Stimulated activated CD4-positive, alpha-beta T cell treated with anti-CD3 and anti-CD28 coated beads, Interleukin-1b, Interleukin-23, amount 100 ng/mL, for 4 hours (primary cell): Measurements from ENCODE around the gene SPINDOC.
"Not testable (repeated sequence)": the region's sequence is repeated elsewhere in the genome, so short reads cannot be mapped to it uniquely, and the experiment has no call there.

Experiments
- DNase-seq, 2 donors: peaks; one replicate each; pipeline ENCODE4 v3.0.0-alpha.2; 2020; ENCODE audit warnings: low read depth in 2 of 2

The SPINDOC gene, protein sequence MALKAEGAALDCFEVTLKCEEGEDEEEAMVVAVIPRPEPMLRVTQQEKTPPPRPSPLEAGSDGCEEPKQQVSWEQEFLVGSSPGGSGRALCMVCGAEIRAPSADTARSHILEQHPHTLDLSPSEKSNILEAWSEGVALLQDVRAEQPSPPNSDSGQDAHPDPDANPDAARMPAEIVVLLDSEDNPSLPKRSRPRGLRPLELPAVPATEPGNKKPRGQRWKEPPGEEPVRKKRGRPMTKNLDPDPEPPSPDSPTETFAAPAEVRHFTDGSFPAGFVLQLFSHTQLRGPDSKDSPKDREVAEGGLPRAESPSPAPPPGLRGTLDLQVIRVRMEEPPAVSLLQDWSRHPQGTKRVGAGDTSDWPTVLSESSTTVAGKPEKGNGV

DNA sequence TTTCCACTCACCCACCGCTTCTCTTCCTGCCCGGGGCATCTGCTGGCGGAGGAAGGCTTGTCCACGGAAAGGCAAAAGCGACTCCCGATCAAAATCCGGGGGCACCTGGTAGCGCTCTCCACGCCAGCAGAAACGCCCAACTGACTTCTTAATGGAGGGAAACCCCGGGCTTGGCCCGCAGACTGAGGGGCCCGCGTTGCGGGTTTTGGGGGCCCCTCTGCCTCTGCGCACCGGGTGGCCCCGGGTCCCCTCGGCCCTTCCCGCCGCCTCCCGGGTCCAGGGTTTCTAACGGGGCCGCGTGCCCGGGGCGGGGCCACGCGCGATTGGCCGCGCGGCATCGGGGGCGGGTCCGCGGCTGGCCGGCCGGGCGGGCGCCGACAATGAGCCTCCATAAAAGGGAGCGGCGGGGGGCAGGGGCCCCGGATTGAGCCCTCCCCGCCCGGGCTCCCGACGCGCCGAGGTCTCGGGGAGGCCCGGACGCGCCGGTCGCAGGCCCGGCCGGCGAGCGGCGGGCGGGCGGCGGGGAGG, at the start of gene SPINDOC:
SPINDOC (plus strand) TSS at position 422 of the 528 bp plus-strand sequence. CDS start 231 bp downstream, outside the sequence.
- peak; percentile 28 to 68 for DNase-seq

DNA sequence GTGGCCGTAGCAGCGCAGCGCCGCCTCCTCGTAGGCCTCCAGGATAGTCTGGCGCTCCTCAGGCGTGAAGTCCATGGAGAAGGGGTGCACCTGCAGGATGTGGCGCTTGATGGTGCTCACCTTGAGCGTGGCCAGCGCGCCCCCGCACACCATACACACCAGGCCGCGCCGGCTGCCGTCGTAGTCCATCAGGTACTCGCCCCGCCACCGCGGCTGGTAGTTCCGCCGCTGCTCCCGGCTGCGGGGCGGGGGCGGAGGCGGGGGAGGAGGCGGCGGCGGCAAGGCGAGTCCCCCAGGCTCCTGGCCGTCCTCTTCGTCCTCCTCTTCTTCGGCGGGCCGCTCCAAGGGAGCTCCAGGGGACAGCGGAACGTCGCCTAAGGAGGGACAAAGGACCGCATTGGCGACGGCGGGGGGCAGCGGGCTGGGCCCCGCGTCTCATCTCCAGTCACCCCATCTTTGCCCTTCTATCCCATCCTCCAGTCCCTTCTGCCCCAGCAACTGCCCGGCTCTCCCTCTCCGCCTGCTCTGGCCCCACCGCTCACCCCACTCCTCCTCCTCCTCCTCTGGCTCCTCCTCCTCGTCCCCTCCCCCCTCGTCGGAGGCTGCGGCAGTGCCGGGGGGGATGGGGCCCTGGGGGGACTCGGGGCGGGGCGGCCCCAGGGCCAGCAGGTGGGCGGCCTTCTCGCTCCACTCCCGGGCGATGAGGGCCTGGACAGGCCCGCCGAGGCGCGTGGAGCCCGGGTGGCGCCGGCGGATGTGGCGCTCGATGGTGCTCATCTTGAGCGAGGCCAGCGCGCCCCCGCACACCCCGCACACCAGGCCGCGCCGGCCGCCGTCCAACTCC, 49.5 kb upstream of the SPINDOC start:
- DNase-seq, result no peak

DNA sequence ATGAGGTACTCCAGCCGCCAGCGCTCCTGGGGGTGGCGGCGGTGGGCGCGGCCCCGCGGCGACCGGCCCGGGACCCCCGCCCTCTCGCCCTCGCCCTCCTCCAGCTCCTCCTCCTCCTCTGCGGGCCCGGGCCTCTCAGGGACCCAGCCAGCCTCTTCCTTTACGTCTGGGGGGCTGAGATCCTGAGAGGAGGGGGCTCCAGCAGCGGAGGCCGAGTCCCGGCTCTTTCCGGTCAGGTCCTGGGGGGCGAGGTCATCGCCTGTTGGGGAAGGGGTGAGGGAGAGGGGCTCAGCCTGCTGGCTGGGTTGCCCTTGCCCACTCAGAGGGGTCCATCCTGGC, 48.9 kb upstream of the SPINDOC start:
- DNase-seq, result no peak

GRCh38 chr11:63764679-63765647, 48.3 kb upstream of the SPINDOC start:
- DNase-seq, result no peak

- DNase-seq, result no peak
Measured at GRCh38 chr11:63765688-63766241, 47.5 kb upstream of the SPINDOC start.

DNA sequence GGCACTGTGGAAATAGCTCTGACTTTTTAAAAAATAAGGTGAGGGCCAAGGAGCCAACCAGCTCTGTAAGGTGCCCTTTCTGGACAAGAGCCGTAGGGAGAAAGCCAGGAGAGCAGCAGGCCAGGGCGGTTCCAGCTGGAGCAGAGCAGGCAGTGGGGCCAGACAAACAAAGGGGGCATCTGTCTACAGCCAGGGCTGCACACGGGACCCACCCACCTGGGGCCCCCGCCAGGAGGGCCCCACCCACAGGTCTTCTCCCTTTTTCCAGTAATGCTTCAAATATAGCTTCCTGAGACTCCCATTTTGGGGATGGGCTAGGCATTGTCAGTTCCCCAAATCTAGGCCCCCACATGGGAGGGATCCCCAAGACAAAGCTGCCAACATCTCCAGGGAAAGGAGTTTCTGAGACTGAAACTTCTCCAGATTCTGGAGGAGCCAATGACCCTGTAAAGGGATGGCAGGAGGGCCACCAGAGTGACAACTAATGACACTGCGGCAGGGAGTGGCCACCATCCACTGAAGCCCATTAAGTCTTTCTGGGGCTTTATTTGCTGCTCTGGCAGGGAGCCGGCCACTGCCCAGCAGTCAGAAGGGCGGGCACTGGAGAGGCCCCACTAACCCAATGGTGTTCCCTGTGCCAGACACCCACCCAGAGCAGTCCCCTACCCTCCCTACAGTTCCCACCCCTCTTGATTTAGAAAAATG, 46.6 kb upstream of the SPINDOC start:
- no peak for DNase-seq

- no peak for DNase-seq
Measured at GRCh38 chr11:63767267-63767564, 46.0 kb upstream of the SPINDOC start.

DNA sequence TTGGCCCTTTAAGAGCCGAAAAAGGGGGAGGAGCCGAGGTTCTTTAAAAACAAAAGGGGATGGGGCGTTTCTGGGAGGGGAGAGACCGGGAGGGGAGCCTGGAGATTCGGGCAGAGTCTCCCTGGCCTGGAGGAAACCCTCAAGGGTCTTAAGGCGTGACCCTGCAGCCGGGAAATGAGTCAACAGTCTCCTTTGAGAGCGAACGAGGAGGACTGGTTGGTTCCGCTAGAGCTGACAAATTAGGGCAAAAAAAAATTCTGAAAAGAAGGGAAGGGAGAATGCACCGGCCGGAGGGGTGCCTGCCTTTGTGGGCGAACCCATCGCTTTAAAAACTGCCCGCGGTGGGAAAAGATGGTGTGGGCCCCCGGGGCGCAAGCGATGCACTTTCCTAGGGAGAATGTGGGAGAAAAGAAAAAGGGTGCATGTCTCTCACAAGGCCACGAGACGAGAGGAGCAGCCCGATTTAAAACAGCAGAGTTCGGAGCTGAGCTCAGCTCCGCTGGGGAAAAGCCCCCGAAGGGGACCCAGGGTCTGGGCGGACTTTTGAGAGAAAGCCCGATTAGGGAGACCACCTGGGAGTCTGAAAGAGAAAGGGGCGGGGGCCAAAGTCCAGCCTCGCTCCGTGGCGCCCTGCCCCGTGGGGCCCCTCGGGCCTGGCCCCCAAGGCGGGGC, 45.6 kb upstream of the SPINDOC start:
- no peak for DNase-seq

DNA sequence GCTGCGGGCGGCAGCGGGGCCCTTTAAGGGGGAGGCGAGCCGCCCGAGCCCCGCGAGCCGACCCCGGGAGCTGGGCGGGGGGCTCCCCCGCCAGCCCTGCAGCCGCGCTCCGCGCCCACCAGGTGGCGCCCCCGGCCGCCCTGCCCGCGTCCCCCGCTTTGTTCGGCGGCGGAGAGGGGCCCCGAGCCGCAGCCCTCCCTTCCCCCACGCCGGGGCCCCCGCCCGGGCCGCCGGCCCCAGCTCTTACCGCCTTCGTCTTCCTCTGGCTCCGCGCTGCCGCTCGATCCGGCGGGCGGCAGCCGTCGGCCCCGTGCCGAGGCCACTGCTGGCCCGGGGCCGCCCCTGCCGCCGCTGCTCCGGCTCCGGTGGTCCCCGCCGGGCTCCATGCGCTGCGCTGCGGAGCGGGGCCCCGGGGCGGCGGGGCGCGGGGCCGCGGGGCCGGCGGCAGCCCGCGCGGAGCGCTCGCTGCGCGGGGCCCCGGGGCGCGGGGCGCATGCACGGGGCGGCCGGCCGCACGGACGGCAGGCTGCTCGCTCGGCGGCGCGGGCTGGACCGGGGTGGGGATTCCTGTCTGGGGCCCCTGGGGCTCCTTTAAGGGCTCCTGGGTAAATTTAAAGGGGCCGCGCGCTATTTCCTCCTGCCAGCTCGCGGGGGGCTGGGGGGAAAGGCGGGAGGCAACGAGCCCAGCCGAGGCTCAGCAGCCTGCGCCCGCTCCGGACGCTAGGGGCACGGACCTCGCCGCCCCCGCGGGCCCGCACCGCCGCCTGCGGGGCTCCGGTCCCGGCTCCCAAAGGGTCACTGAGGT, 44.8 kb upstream of the SPINDOC start, which contains the start of gene ZFTA:
ZFTA (minus strand) TSS at position 539 of the 805 bp plus-strand sequence; CDS start at position 386, 153 bp downstream.
- DNase-seq, result peak; percentile 51 to 66

DNA sequence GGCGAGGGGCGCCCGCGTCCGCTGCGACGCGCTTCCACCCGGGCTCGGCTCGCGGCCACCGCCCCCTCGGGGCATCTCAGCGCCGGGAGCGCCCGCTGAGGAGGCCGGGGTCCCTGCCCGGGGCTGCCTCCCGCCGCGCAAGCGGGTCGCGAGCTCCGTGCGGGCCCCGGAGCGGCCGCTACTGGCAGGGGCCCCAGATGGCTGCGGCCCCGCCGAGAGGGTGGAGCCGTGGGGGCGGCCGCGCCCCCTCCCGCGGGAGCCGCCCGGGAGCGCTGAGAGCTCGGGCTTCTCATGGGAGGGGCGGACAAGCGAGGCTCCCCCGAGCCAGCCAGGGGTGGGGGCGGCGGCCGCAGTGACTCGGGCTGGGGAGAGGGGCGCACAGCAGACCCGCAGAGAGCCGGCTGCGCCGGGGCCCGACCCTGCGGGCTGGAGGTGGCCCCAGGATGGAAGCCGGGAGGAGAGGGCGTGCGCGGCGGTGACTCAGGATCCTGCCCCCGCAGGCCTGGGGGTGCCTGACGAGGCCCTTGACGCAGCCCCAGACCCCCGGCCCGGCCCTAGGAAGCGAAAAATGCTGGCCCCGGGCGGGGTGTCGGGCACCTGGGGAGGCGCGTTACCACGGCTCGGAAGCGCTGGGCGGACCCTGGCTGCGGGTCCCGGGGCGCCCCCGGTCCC, 44.1 kb upstream of the SPINDOC start:
- DNase-seq, result peak in 1 of 2 donors; percentile 37

DNA sequence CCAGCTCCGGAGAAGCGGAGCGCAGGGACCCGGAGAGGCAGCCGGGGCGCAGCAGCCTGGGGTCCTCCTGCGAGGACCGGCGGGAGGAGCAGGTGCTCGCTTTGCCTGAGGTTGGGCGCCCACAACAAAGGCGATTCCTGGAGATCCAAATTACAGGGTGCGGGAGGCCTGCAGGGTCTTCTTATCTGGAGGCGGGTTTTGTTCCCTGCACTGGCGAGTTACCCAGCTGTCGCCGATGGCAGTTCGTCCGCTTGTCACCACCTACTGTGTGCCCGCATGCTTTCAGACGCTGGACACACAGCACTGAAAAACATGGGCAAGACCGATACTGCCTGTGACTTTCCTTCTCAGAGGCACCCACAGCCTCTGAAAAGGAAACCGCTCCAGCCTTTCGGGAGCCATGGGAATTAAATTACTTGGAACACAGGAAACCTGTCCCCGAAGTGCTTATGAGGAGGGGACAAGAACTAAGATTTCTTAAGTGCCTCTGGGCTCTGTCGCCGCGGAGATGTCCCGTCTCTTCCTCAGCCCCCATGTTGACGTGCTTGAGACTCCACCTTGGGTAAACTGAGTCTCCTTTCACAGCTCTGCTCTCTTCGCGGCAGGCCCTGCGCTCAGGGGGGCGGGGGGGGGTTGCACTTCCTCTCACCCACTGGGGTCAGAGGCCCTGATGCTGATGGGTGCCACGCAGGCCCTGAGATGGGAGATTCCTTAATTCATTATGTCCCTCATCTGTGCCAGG, 43.4 kb upstream of the SPINDOC start:
- DNase-seq, result no peak

DNA sequence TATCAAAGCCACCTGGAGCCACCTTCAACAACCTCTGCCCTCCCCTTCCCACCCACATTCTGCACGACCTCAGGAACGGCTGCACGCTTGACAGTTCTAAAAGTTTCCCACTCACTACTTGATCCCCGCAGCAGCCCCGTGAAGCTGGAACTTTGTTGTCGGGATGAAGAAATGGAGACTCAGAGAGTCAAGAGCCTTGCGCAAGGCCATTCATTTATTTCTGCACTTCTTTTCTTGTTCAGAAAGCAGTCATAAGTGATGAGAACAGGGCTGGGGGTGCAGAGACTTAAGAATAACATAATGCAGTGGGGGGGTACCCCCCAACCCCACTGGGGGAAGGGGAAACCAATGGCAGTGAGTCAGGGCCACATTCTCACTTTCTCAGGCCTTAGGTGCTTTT, 42.5 kb upstream of the SPINDOC start:
- no peak for DNase-seq

- DNase-seq, result not testable (repeated sequence)
Measured at GRCh38 chr11:63771741-63772318, 41.4 kb upstream of the SPINDOC start.

DNA sequence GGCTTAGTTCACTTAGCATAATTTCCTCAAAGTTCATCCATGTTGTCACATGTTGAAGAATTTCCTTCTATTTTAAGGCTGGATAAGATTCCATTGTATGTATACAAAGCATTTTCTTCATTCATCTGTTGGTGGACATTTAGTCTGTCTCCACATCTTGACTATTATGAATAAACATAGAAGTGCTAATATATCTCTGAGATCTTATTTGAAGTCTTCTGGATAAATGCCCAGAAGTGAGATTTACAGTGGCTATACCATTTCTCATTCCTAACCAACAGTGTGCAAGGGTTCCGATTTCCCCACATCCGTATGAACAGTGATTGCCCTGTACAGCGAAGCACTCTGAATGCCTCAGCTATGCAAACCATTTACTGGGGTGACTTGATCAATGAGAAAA, 38.1 kb upstream of the SPINDOC start:
- no peak for DNase-seq

DNA sequence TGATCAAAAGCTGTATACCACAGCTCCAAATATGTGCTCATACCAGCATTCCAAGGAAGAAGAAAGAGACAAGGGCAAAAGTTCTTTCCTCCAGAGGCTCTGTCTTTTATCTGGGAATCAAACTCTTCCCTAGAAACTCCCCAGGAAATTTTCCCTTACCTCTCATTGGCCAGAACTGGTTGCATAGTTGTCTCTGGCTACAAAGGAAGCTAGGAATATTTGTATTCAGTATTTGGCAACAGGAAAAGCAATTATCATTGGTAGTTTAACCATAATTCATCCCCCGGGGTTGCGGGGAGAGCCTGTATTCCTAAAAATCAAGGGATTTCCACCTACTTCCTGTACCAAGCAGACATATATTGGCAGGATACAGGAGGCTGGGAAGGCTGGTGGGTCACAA, 34.2 kb upstream of the SPINDOC start:
- no peak for DNase-seq

DNA sequence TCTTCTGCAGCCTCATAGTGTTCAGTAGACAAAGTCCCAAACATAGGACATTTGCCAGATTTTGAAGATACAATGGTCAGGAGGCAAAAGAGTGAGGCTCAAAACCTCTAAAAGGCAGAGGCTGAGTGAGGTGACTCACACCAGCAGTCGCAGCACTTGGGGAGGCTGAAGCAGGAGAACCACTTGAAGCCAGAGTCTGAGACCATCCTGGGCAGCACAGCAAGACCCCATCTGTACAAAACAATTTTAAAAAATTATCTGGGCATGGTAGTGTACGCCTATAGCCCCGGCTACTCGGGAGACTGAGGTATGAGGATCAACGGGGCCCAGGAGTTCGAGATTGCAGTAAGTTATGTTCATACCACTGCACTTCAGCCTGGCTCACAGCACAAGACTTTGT, 30.5 kb upstream of the SPINDOC start:
- no peak for DNase-seq

GRCh38 chr11:63783925-63784592, 29.2 kb upstream of the SPINDOC start:
- no peak for DNase-seq
